Naive thymus-derived CD4-positive, alpha-beta T cell (primary cell): ENCODE results near the gene ADAP1. TPM values are rescaled to one million over a fixed set of nuclear protein-coding genes. Genes with fewer than 3 reads are reported as not detected.

Experiments used
- ATAC-seq: fragments of 150-1000 bp; cut with Tn5 transposase; 2 replicates; pipeline ENCODE4 v1.10.0; 2021; ENCODE audit warnings: mild to moderate bottlenecking, moderate library complexity
- CTCF ChIA-PET: fragments of 350-600 bp; sonication (Branson Sonifier 250); formaldehyde crosslinking; loops from one replicate; lab custom pipeline; 2021; ENCODE audit warnings: antibody characterized with exemption; lab: Charles Lee
- POLR2A ChIA-PET: fragments of 350-600 bp; sonication (Branson Sonifier 250); formaldehyde crosslinking; loops from one replicate; lab custom pipeline; 2021; ENCODE audit warnings: antibody characterized with exemption, inconsistent platforms; lab: Charles Lee
- DNase-seq, 9 donors: peaks; one replicate each; pipeline versions ENCODE4 v3.0.0 to v3.0.0-alpha.2; 2020 to 2022; ENCODE audit warnings: mixed read lengths in 1 of 9
- H3K27ac ChIP-seq: one replicate; pipeline ENCODE4 v1.7.0; 2013; ENCODE audit warnings: mild to moderate bottlenecking, low read depth, low read length, moderate library complexity
- H3K27me3 ChIP-seq, 2 donors: one replicate each; pipeline ENCODE4 v1.7.0; 2013; ENCODE audit warnings: low read length in 2 of 2, mild to moderate bottlenecking in 2 of 2, moderate library complexity in 2 of 2; ENCODE audit not compliant: control insufficient read depth in 2 of 2, insufficient read depth in 2 of 2
- H3K36me3 ChIP-seq, 3 experiments: 1 replicate in 2 of 3; 2 replicates in 1 of 3; pipeline ENCODE4 v1.7.0; 2013; ENCODE audit warnings: low read length in 3 of 3, mild to moderate bottlenecking in 3 of 3, moderate library complexity in 1 of 3; ENCODE audit not compliant: insufficient read depth in 3 of 3, control insufficient read depth in 2 of 3
- H3K4me1 ChIP-seq, 2 donors: one replicate each; pipeline ENCODE4 v1.7.0; 2013; ENCODE audit warnings: low read length in 2 of 2, mild to moderate bottlenecking in 2 of 2, moderate library complexity in 1 of 2; ENCODE audit not compliant: control insufficient read depth in 2 of 2, insufficient read depth in 2 of 2
- H3K4me3 ChIP-seq: 2 replicates; pipeline ENCODE4 v1.7.0; 2013; ENCODE audit warnings: mild to moderate bottlenecking, low read length
- H3K9me3 ChIP-seq, 3 experiments: 1 replicate in 2 of 3; 2 replicates in 1 of 3; pipeline ENCODE4 v1.7.0; 2013; ENCODE audit warnings: low read length in 3 of 3; ENCODE audit not compliant: control insufficient read depth in 2 of 3
- H3K27ac Mint-ChIP-seq, 9 donors: one replicate each; pipeline ENCODE4 v1.8.0; 2020 to 2022; ENCODE audit warnings: mixed read lengths in 9 of 9, mild to moderate bottlenecking in 8 of 9, moderate library complexity in 5 of 9, inconsistent platforms in 2 of 9
- H3K27me3 Mint-ChIP-seq, 5 donors: one replicate each; pipeline ENCODE4 v1.8.0; 2021 to 2022; ENCODE audit warnings: mixed read lengths in 5 of 5, mild to moderate bottlenecking in 1 of 5
- H3K36me3 Mint-ChIP-seq, 5 donors: one replicate each; pipeline ENCODE4 v1.8.0; 2020 to 2022; ENCODE audit warnings: mixed read lengths in 5 of 5, mild to moderate bottlenecking in 3 of 5, inconsistent platforms in 1 of 5
- H3K4me1 Mint-ChIP-seq, 7 donors: one replicate each; pipeline ENCODE4 v1.8.0; 2020 to 2022; ENCODE audit warnings: mixed read lengths in 7 of 7, mild to moderate bottlenecking in 3 of 7, inconsistent platforms in 1 of 7
- H3K4me3 Mint-ChIP-seq, 10 donors: one replicate each; pipeline ENCODE4 v1.8.0; 2020 to 2022; ENCODE audit warnings: mild to moderate bottlenecking in 10 of 10, mixed read lengths in 10 of 10, moderate library complexity in 6 of 10, inconsistent platforms in 2 of 10
- H3K9me3 Mint-ChIP-seq, 11 donors: one replicate each; pipeline ENCODE4 v1.8.0; 2020 to 2022; ENCODE audit warnings: mixed read lengths in 11 of 11, mild to moderate bottlenecking in 4 of 11, inconsistent platforms in 1 of 11, moderate library complexity in 1 of 11
- intact Hi-C, 2 donors: fragments of 100-400 bp; cut with micrococcal nuclease; formaldehyde crosslinking; loops; one replicate each; pipeline ENCODE4 v1.15.1; 2023
- polyA plus RNA-seq, 2 donors: library from polyadenylated mRNA; unstranded; fragments of 300-500 nt; fragmentation: Illumina TruSeq; gene quantifications; one replicate each; pipeline ENCODE4 v1.2.3, GENCODE V29; 2021
- total RNA-seq, 6 experiments: library from RNA in 5 of 6; stranded (reverse) in 5 of 6; gene quantifications; 1 replicate in 5 of 6; 2 replicates in 1 of 6; pipeline ENCODE4 v1.2.3 and lab custom pipeline; 2021 to 2026

ADAP1 gene
- total and polyA plus RNA-seq, 7 experiments from 2014 or later, result 3.8 to 68.6 (median 8.7) TPM

GRCh38 chr7:999149-999879 is 44.8 kb upstream of the ADAP1 start:
- Histone ChIP-seq H3K27me3 (no peaks in the 10 kb centered on the region), H3K36me3 (peaks cover 0 to 34% (median 0%) of the 10 kb centered on the region in 3 experiments), H3K27ac (no peak overlapping the region), H3K4me3 (no peak overlapping the region), H3K4me1 (no peaks in the 10 kb centered on the region), H3K9me3 (no peaks in the 10 kb centered on the region)
- no peak for ATAC-seq
- POLR2A ChIA-PET, result no interaction called here
- no peak for DNase-seq
- Mint-ChIP-seq H3K4me3 (no peak overlapping the region), H3K36me3 (peaks cover 0 to 3% (median 0%) of the 10 kb centered on the region in 5 donors), H3K27me3 (no peaks in the 10 kb centered on the region), H3K27ac (no peak overlapping the region), H3K9me3 (no peaks in the 10 kb centered on the region), H3K4me1 (peaks cover 0 to 4% (median 0%) of the 10 kb centered on the region in 7 donors)
- CTCF ChIA-PET, result interaction anchor here (2.4 kb wide), 1 partner anchor 66 kb away, joined by 11 read pairs; no protein-coding TSS in a partner anchor
- intact Hi-C loops, result no loop called here

DNA sequence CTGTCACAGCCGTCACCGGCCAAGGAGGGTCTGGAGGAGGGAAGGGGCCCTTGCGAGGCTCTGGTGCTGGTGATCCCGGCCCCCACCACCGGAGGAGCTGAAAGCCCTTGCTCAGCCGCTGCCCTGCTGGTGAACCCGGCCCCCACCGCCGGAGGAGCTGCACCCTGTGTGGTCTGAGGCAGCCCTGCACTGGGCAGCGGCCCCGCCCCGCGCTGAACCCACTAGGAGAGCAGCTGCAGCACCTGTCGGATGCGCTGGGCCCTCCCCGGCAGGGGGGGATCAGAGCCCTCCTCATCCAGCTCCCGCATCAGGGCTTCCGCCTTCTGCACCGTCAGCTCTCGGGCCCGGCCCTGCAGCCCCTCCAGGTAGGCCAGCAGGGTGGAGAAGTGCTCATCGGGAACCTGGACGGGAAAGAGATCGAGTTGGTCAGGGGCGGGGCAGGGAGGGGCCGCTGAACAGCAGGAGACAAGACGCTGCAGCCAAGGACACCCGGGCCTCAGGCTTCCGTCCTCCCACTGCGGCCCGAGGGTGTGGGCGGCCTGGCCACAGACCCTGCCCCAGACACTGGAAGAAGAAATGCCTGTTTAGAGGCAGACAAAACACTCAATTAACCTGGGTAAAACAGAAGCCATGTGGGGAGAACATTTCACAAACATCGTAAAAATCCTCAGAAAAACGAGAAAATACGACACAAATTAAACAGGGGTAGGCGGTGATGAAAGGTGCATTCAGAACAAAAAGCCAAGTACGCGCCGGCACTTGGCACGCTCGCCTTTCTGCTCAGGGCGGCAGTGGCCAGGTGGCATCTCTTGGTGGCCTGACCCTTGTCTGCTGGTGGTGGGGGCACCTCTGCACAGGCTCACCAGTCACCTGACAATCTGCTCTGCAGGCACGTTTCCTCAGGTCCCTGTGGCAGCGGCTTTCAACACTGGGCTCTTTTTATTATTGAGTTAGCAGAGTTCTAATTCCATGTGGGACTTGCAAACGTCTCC is 43.2 kb upstream of the ADAP1 start:
- no peak for ATAC-seq
- ChIA-PET POLR2A (no interaction called here), CTCF (interaction anchor here (2.4 to 7.5 kb wide), 2 partner anchors 67 to 68 kb away, joined by 11 to 170 read pairs; no protein-coding TSS in a partner anchor)
- intact Hi-C loops, result no loop called here
- Mint-ChIP-seq H3K4me3 (no peak overlapping the region), H3K36me3 (peaks cover 0 to 3% (median 0%) of the 10 kb centered on the region in 5 donors), H3K27me3 (no peaks in the 10 kb centered on the region), H3K27ac (no peak overlapping the region), H3K9me3 (no peaks in the 10 kb centered on the region), H3K4me1 (peaks cover 3 to 6% (median 4%) of the 10 kb centered on the region in 7 donors)
- no peak for DNase-seq
- peaks cover 4 to 5% of the 10 kb centered on the region in 2 donors for H3K4me1 ChIP-seq
- H3K4me3 ChIP-seq, result no peak overlapping the region
- no peaks in the 10 kb centered on the region for H3K27me3 ChIP-seq
- no peak overlapping the region for H3K27ac ChIP-seq
- peaks cover 0 to 34% (median 0%) of the 10 kb centered on the region in 3 experiments for H3K36me3 ChIP-seq
- H3K9me3 ChIP-seq, result no peaks in the 10 kb centered on the region

DNA sequence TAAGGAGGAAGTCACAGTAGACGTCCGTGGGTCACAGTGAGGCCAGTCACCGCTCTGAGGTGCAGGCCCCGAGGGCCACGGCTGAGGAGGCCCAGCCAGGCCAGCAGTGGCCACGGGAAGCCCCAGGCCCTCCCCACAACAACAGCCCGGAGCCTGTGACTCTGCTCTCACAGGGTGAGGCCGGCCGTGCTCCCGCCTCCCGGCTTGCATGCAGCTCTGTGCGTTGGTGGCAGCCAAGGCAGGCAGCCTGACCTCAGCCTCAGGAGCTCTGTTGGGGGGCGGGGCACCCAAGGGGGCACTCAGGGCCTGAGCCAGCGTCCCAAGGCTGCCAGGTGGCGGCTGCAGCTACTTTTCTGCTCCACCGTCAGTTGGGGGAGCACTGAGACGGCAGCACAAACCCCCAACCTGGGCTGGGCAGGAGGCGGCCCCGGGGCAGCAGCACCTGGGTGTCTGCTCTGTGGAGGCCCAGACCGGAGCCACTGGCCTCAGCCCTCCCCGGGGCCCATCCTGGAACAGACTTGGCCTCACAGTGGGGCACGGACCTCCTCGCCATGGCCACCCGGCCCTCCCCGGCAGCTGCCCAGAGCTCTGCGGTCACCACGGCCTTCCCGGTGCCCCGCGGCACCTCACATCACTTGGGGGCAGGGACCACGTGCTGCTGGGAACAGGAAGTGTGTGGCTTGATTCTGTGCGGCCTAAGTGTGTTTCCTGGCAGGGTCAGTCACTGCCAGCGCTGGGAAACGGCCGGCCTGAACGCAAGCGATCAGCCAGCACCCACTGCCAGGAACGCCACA is 41.8 kb upstream of the ADAP1 start:
- Mint-ChIP-seq H3K4me1 (peaks cover 3 to 6% (median 4%) of the 10 kb centered on the region in 7 donors), H3K36me3 (peaks cover 0 to 3% (median 0%) of the 10 kb centered on the region in 5 donors), H3K4me3 (no peak overlapping the region), H3K27me3 (no peaks in the 10 kb centered on the region), H3K27ac (no peak overlapping the region), H3K9me3 (no peaks in the 10 kb centered on the region)
- no peaks in the 10 kb centered on the region for H3K9me3 ChIP-seq
- H3K4me1 ChIP-seq, result peaks cover 4 to 5% of the 10 kb centered on the region in 2 donors
- H3K27ac ChIP-seq, result no peak overlapping the region
- no peak overlapping the region for H3K4me3 ChIP-seq
- peaks cover 0 to 34% (median 0%) of the 10 kb centered on the region in 3 experiments for H3K36me3 ChIP-seq
- intact Hi-C loops, result no loop called here
- ATAC-seq (no peak), DNase-seq (no peak)
- no peaks in the 10 kb centered on the region for H3K27me3 ChIP-seq
- ChIA-PET CTCF (interaction anchor here (1.0 to 7.5 kb wide), 5 partner anchors 21 to 72 kb away, joined by 4 to 170 read pairs (median 8); partner anchors contain the start of gene COX19), POLR2A (interaction anchor here (1.2 kb wide), 1 partner anchor 70 kb away, joined by 5 read pairs; no protein-coding TSS in a partner anchor)

- intact Hi-C loops, result no loop called here
Observed at GRCh38 chr7:995571-995970, 41.1 kb upstream of the ADAP1 start.

DNA sequence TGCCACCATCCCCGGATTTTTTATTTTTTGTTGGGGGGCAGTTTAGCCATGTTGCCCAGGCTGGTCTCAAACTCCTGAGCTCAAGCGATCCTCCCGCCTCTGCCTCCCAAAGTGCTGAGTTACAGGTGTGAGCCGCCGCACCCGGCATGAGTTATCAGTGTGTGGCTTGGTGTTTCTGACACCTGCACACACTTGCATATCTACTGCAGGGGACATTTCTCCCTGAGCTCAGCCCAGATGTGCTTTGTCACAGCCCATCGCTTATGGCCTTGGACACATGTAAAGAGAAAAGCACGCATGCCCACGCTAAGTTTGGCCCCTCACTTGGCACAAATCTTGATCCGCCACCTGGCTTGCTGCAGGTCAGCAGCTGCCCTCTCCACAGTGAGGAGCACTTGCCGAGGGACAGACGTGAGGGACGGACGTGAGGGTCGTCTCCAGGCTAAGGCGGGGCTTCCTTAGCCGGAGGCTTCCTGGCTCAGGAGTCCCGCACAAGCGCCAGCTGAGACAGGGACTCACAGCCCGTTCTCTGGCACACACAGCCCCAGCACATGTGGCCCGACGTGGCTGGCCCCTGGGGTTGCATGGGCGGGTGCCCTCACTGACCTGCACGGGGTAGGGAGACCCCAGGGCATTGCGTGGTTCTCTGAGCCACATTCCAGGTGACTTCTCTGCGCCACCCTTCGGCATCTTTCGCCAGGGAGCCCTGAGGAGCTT is 40.3 kb upstream of the ADAP1 start:
- no peak for ATAC-seq
- Mint-ChIP-seq H3K27ac (no peak overlapping the region), H3K4me1 (peaks cover 0 to 6% (median 4%) of the 10 kb centered on the region in 7 donors), H3K9me3 (no peaks in the 10 kb centered on the region), H3K36me3 (no peaks in the 10 kb centered on the region), H3K4me3 (no peak overlapping the region), H3K27me3 (no peaks in the 10 kb centered on the region)
- Histone ChIP-seq H3K9me3 (no peaks in the 10 kb centered on the region), H3K27ac (no peak overlapping the region), H3K4me1 (peaks cover 4 to 5% of the 10 kb centered on the region in 2 donors), H3K36me3 (peaks cover 0 to 31% (median 0%) of the 10 kb centered on the region in 3 experiments), H3K4me3 (no peak overlapping the region), H3K27me3 (no peaks in the 10 kb centered on the region)
- no peak for DNase-seq
- ChIA-PET CTCF (interaction anchor here (1.3 to 7.5 kb wide), 11 partner anchors 17 to 184 kb away, joined by 3 to 170 read pairs (median 7); partner anchors contain the start of genes COX19 and GPR146), POLR2A (interaction anchor here (3.5 kb wide), 1 partner anchor 71 kb away, joined by 25 read pairs; no protein-coding TSS in a partner anchor)
- intact Hi-C loops, result loop anchor here in 1 of 2 donors (5.0 kb wide), 2 partner anchors 33 to 53 kb away; no protein-coding TSS in a partner anchor

More at GRCh38 chr7:995571-995970, 41.1 kb upstream of the ADAP1 start:
- Histone ChIP-seq H3K36me3 (peaks cover 0 to 34% (median 0%) of the 10 kb centered on the region in 3 experiments), H3K4me3 (no peak overlapping the region), H3K27ac (no peak overlapping the region), H3K9me3 (no peaks in the 10 kb centered on the region), H3K4me1 (peaks cover 4 to 5% of the 10 kb centered on the region in 2 donors), H3K27me3 (no peaks in the 10 kb centered on the region)
- ChIA-PET POLR2A (interaction anchor here (1.2 kb wide), 1 partner anchor 70 kb away, joined by 5 read pairs; no protein-coding TSS in a partner anchor), CTCF (interaction anchor here (1.0 to 7.5 kb wide), 6 partner anchors 21 to 86 kb away, joined by 3 to 170 read pairs (median 6); partner anchors contain the start of gene COX19)
- H3K27me3 Mint-ChIP-seq, result no peaks in the 10 kb centered on the region
- peaks cover 2 to 6% (median 4%) of the 10 kb centered on the region in 7 donors for H3K4me1 Mint-ChIP-seq
- H3K4me3 Mint-ChIP-seq, result no peak overlapping the region
- no peaks in the 10 kb centered on the region for H3K9me3 Mint-ChIP-seq
- no peak for ATAC-seq
- H3K36me3 Mint-ChIP-seq, result peaks cover 0 to 1% (median 0%) of the 10 kb centered on the region in 5 donors
- DNase-seq, result no peak
- no peak overlapping the region for H3K27ac Mint-ChIP-seq
